ENCODE measurements around the gene DCUN1D3.

DNA sequence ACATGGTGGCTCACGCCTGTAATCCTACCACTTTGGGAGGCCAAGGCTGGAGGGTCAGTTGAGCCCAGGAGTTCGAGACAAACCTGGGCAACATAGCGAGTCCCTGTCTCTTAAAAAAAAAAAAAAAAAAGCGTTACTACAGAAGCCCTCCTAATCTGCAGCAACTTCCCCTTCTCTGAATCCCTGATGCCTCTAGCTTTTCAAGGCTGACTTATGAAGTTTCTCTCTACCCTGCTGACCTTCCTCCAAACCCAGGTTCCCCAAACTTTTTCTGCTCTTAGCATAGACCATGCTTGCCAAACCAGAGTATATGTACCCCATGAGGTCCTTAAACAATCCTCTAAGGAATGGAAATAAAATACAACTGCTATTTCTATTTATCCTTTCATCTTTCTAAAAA is 16.8 kb upstream of the DCUN1D3 start:
- TF ChIP-seq, protein P1, sequence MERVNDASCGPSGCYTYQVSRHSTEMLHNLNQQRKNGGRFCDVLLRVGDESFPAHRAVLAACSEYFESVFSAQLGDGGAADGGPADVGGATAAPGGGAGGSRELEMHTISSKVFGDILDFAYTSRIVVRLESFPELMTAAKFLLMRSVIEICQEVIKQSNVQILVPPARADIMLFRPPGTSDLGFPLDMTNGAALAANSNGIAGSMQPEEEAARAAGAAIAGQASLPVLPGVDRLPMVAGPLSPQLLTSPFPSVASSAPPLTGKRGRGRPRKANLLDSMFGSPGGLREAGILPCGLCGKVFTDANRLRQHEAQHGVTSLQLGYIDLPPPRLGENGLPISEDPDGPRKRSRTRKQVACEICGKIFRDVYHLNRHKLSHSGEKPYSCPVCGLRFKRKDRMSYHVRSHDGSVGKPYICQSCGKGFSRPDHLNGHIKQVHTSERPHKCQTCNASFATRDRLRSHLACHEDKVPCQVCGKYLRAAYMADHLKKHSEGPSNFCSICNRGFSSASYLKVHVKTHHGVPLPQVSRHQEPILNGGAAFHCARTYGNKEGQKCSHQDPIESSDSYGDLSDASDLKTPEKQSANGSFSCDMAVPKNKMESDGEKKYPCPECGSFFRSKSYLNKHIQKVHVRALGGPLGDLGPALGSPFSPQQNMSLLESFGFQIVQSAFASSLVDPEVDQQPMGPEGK (CRISPR knock-in tag; IDR thresholded peaks at IDR 0.05; ENCODE audit: borderline replicate concordance), result no peak
- TF ChIP-seq GLIS3 (CRISPR knock-in tag; IDR thresholded peaks at IDR 0.05), result no peak
- TF ChIP-seq, protein P2, sequence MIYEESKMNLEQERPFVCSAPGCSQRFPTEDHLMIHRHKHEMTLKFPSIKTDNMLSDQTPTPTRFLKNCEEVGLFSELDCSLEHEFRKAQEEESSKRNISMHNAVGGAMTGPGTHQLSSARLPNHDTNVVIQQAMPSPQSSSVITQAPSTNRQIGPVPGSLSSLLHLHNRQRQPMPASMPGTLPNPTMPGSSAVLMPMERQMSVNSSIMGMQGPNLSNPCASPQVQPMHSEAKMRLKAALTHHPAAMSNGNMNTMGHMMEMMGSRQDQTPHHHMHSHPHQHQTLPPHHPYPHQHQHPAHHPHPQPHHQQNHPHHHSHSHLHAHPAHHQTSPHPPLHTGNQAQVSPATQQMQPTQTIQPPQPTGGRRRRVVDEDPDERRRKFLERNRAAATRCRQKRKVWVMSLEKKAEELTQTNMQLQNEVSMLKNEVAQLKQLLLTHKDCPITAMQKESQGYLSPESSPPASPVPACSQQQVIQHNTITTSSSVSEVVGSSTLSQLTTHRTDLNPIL (CRISPR knock-in tag; IDR thresholded peaks at IDR 0.05; ENCODE audit: low read depth), result no peak
- TF ChIP-seq TCF4 (CRISPR knock-in tag; IDR thresholded peaks at IDR 0.05; ENCODE audit: borderline replicate concordance), result no peak
- no peak for TF ChIP-seq ZFP3 (CRISPR knock-in tag; IDR thresholded peaks at IDR 0.05)

All from SK-N-SH treated with all-trans-retinoic acid at 6 μM for 48 hours (cell line).